GM19023 (cell line): ENCODE measurements around the gene TMEM18.

ENCODE experiments used
- ATAC-seq: cut with Tn5 transposase; IDR thresholded peaks from one replicate; pipeline ENCODE4 v1.9.1; 2021; ENCODE audit warnings: mild to moderate bottlenecking, moderate library complexity; ENCODE audit not compliant: unreplicated experiment

The TMEM18 gene

GRCh38 chr2:623130-623922 lies 53.9 kb downstream of the TMEM18 start:
- no peak for ATAC-seq

- no peak for ATAC-seq
Measured at GRCh38 chr2:622357-622756, 54.8 kb downstream of the TMEM18 start.

GRCh38 chr2:621303-622099 lies 55.7 kb downstream of the TMEM18 start:
- no peak for ATAC-seq

GRCh38 chr2:620471-621302 lies 56.5 kb downstream of the TMEM18 start:
- no peak for ATAC-seq

GRCh38 chr2:620004-620403 lies 57.2 kb downstream of the TMEM18 start:
- no peak for ATAC-seq

GRCh38 chr2:618422-618990 lies 58.7 kb downstream of the TMEM18 start:
- no peak for ATAC-seq

GRCh38 chr2:618005-618404 lies 59.2 kb downstream of the TMEM18 start:
- no peak for ATAC-seq
